ENCODE measurements around the gene SF1. TPM values are rescaled to one million over a fixed set of nuclear protein-coding genes. Genes with fewer than 3 reads are reported as not detected.

SF1 gene
- total RNA-seq, 3 donors from 2014 or later: 549 to 586 (median 553) TPM

DNA sequence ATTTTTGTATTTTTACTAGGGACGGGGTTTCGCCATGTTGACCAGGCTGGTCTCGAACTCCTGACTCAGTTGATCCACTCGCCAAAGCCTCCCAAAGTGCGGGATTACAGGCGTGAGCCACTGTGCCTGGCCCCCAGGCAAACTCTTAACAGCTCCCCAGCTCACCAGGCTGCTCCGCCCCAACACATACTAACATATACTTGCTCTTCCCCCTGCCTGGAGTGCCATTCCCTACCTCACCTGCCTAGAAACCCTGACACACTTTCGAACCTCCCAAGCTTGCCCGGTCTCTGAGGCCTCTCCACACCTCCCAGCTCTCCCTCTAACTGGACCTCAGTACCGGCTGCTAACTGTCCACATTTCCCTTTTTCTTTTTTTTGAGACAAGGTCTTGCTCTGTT is 16.2 kb upstream of the SF1 start:
- no peak for ATAC-seq
- Mint-ChIP-seq H3K4me1 (ENCODE audit: low read depth) (peaks cover 30% of the 10 kb centered on the region), H3K4me3 (no peak overlapping the region), H3K9me3 (no peaks in the 10 kb centered on the region), H3K36me3 (ENCODE audit: insufficient read depth) (peaks cover 7% of the 10 kb centered on the region), H3K27me3 (ENCODE audit: low read depth) (no peaks in the 10 kb centered on the region)
- DNase-seq: no peak

DNA sequence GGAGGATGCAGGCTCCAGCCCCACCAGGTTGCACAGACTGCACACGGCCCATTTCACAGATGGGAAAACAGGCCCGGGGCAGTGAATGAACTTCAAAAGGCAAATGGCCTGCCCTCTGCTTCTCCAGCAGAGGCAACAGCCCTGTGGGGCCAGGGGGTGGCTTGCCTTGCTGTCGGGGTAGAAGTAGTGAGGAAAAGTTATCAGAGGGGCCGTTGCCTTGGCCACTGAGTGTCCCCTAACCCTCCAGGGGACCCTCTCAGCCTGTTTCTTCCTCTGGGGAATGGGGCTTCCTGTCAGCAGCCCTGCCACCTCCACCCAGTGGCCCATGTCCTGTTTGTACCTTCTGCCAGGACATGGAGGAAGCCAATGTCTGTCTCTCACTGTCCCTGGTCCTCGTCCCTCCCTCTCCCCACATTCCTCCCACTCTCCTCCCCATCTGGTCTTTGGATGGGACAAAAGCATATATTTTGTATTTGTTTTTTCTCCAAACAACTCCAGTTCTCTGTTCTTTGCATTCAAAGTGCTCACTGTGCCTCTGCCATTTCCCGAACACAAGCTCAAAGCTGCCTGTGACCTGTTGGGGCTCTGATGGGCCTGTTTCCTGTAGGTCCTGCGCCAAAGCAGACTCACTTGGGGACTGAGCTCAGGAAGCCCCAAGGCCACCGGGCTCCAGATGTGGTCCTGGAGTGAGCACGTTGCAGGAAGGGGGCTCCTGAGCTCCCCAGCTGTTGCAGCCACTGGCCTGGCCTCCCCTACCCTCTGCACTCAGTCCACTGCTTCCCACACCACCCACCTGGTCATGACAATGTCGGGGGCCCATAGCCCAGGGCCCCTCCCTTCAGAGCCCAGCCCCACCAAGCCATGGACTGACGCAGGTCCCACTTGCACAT is 15.2 kb upstream of the SF1 start:
- no peaks in the 10 kb centered on the region for H3K27me3 Mint-ChIP-seq (ENCODE audit: low read depth)

DNA sequence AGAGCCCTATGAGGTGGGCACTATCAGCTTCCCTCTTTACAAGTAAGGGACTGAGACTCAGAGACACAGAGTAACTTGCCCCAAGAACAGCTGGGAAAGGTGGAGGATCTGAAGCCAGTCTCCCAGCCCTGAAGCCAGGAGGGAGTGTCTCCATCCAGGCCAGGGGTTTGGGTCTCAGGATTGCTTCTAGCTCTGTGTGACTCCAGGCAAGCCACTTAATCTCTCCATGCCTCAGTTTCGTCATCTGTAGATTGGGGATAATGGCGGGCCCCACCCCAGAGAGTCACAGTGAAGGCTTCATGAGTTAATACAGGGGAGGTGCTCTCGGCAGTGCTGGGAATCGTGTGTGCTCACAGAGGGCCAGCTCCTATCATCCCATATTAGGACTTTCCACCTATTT is 14.1 kb upstream of the SF1 start:
- Mint-ChIP-seq H3K27me3 (ENCODE audit: low read depth) (no peaks in the 10 kb centered on the region), H3K36me3 (ENCODE audit: insufficient read depth) (peaks cover 4% of the 10 kb centered on the region), H3K9me3 (no peaks in the 10 kb centered on the region), H3K4me1 (ENCODE audit: low read depth) (peaks cover 26% of the 10 kb centered on the region), H3K4me3 (no peak overlapping the region)
- no peak for DNase-seq
- no peak for ATAC-seq

More for the DNA sequence above, 15.2 kb upstream of the SF1 start:
- H3K9me3 Mint-ChIP-seq: no peaks in the 10 kb centered on the region
- ATAC-seq: no peak
- no peak overlapping the region for H3K4me3 Mint-ChIP-seq
- DNase-seq: no peak
- peaks cover 4% of the 10 kb centered on the region for H3K36me3 Mint-ChIP-seq (ENCODE audit: insufficient read depth)
- H3K4me1 Mint-ChIP-seq (ENCODE audit: low read depth): peaks cover 26% of the 10 kb centered on the region

DNA sequence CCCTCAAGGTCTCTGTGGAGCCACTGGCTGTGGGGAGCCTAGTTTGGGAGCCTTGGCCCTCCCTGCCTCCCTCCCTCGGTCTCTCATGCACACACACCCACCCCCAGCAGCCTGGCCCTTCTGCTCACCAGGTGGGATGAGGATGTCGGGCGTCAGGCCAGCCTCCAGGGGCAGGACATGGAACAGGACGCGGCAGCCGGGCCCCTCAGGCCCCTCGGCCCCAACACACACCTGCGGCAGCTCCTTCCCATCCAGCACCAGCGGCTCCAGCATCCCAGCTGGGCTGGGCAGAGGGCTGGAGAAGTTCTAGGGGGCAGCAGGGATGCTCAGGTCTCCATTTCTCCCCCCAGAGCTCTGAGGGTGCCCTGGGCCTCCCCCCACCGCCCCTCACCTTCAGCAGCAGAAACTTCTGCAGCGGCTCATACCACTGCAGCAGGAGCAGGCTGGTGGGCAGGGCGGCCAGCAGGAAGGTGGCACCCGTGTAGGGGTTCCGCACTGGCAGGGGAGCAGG is 13.5 kb upstream of the SF1 start:
- DNase-seq: no peak
- H3K36me3 Mint-ChIP-seq (ENCODE audit: insufficient read depth): peaks cover 4% of the 10 kb centered on the region
- H3K4me3 Mint-ChIP-seq: no peak overlapping the region
- ATAC-seq: no peak
- no peaks in the 10 kb centered on the region for H3K27me3 Mint-ChIP-seq (ENCODE audit: low read depth)
- H3K4me1 Mint-ChIP-seq (ENCODE audit: low read depth): peaks cover 26% of the 10 kb centered on the region
- no peaks in the 10 kb centered on the region for H3K9me3 Mint-ChIP-seq

DNA sequence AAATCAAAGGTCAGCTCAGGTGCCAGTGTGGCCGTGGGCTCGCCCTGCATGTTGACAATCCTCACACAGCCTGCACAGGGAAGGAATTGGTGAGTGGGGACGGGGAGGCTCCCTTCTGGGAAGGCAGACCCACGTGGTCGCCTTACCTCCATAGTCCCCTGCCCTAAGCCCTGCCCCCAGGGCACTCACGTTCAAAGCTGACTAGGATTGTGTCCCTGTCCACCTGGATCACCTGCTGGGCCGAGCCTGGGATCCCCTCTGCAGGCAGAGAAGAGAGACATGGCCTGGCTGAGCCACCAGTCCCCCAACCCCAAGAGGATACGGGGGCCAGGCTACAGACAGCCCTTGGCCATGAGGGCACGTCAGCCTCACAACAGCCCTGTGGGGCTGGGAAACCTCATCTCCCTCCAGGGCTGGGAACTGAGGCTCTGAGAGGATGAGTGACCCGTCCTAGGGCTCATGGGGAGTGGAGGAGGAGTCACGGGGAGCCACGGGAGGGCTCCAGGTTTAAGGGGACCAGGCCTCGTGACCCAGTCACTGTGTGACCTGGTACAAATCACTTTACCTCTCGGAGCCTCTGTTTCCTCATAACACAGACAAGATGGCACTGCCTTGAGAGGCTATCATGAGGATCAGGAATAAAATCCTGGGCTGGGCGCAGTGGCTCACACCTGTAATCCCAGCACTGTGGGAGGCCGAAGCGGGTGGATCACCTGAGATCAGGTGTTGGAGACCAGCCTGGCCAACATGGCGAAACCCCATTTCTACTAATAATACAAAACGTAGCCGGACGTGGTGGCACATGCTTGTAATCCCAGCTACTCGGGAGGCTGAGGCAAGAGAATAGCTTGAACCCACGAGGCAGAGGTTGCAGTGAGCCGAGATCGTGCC is 12.1 kb upstream of the SF1 start:
- no peak overlapping the region for H3K4me3 Mint-ChIP-seq
- H3K27me3 Mint-ChIP-seq (ENCODE audit: low read depth): no peaks in the 10 kb centered on the region
- H3K9me3 Mint-ChIP-seq: no peaks in the 10 kb centered on the region
- peaks cover 4% of the 10 kb centered on the region for H3K36me3 Mint-ChIP-seq (ENCODE audit: insufficient read depth)
- DNase-seq: no peak
- H3K4me1 Mint-ChIP-seq (ENCODE audit: low read depth): peaks cover 23% of the 10 kb centered on the region
- ATAC-seq: no peak

DNA sequence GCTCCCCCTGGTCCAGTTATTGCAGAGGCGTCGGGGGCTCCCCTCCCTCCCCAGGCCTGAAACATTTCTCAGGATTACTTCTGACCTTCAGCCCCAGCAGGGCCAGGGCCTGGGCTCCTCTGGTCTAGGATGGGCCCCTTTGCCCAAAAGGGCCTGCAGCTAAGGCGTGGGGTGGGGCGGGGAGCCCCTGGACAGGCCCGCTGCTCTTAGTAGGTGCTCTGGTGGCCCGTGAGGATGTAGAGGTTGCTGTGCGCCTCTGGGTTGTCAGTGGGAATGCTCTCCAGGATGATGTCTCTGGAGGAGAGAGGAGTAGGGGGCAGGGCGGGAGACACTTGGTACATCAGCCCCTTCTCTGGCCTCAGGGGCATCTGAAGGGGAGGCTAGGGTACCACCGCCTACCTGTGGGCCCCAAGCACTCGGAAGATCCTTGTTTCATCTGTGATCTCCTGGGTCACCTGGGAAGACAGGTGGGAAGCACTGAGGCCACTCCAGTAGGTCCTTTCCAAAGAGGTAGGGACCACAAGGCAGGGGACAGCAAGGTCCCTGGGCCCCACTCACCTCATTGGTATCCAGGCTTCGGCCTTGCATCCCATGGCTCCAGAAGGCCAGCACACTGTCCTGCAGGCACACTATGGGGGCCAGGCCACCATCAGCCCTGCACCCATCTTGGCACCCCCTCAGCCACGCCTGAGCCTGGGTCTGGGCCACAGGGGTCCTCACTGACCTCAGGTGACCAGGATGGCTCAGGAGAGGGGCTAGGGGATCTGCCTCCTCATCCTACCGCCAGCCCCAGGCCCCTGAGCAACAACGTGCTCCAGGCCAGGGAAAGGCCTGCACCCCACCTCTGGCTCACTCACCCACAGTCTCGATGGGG is 11.2 kb upstream of the SF1 start:
- DNase-seq (no peak), ATAC-seq (no peak)
- H3K36me3 Mint-ChIP-seq (ENCODE audit: insufficient read depth): peaks cover 4% of the 10 kb centered on the region
- H3K27me3 Mint-ChIP-seq (ENCODE audit: low read depth): no peaks in the 10 kb centered on the region
- H3K9me3 Mint-ChIP-seq: no peaks in the 10 kb centered on the region
- no peak overlapping the region for H3K4me3 Mint-ChIP-seq
- peaks cover 20% of the 10 kb centered on the region for H3K4me1 Mint-ChIP-seq (ENCODE audit: low read depth)

DNA sequence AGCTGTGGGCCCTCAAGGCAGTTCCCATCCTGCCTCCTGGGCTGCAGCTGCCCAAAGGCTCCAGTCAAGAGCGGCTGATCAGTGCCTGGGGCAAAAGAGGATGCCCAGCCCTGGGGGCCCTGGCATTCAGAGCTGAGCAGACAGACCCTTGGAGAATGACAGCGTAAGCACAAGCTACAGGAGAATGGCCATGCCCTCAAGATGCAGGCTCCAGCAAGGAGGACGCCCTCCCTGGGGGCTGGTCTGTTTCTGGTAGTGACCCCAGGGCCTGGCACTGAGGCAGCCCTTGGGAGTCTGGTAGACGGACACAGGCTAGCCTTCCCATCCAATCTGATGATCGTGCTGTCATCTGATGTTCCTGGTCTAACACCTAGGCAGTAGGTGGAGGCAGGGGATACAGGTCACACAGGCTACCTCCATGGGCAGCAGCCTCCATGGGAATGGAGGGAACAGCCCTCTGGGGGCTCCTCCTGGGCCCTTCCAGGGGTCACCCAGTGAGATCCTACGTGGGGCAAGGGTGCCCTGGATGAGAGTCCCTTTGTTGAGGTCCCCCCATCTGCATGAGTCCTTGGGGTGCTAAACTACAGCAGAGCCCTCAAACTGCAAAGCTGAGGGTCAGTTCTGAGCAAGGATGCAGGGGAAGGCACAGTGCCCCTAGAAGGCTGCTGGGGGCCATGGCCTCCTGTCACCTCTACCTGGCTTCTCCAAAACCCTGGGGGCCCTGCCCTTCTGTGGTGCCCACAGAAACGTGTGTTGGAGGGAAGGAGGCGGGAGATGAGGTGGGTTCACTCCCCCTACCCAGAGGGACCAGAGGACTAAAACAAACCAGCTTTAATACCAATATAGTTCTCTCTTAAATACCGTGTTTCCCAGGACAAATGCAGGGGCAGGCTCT is 10.2 kb upstream of the SF1 start:
- DNase-seq: no peak
- H3K4me3 Mint-ChIP-seq: no peak overlapping the region

DNA sequence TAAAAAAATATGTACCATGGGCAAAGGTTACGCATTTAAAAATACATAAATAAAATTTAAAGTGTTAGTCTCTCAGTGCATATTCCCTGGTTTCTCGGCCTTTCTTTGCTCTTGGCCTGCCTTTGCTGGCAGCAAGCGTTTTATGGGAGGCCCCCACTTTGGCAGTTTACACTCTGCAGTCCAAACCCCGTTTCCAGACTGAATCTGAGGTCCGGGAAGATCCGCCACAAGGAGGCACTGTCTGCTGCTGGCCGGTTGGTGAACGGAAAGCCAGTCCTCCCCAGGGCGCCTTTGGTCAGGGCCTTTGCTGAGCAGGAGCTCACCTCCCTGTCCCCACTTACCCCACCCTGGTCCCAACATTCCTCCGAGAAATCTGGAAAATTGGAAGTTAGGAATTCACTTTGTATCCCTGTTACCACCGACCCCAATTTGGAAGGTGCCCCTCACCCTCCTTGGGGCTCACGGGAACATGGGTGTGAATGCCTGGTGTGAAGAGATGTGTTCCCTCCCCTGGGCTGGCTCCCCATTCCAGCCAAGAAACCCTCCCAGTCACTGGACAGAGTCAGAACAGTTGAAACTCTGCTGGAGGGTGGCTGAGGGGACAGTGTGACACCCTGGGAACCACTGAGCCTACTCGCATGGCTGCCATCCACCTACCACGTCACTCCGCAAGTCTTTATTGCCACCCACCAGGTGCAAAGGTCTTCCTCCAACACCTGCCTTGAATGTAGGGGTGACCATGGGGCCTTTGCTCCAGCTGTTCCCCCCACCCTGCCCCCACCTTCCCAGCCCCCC is 9.4 kb upstream of the SF1 start:
- H3K9me3 Mint-ChIP-seq: no peaks in the 10 kb centered on the region
- H3K36me3 Mint-ChIP-seq (ENCODE audit: insufficient read depth): peaks cover 4% of the 10 kb centered on the region
- no peaks in the 10 kb centered on the region for H3K27me3 Mint-ChIP-seq (ENCODE audit: low read depth)
- ATAC-seq: peak; percentile 79
- peaks cover 4% of the 10 kb centered on the region for H3K4me1 Mint-ChIP-seq (ENCODE audit: low read depth)
- peak; percentile 55 for DNase-seq
- no peak overlapping the region for H3K4me3 Mint-ChIP-seq

More for the DNA sequence above, 10.2 kb upstream of the SF1 start:
- peaks cover 11% of the 10 kb centered on the region for H3K4me1 Mint-ChIP-seq (ENCODE audit: low read depth)
- no peaks in the 10 kb centered on the region for H3K27me3 Mint-ChIP-seq (ENCODE audit: low read depth)
- H3K36me3 Mint-ChIP-seq (ENCODE audit: insufficient read depth): peaks cover 4% of the 10 kb centered on the region
- no peaks in the 10 kb centered on the region for H3K9me3 Mint-ChIP-seq
- ATAC-seq: no peak

DNA sequence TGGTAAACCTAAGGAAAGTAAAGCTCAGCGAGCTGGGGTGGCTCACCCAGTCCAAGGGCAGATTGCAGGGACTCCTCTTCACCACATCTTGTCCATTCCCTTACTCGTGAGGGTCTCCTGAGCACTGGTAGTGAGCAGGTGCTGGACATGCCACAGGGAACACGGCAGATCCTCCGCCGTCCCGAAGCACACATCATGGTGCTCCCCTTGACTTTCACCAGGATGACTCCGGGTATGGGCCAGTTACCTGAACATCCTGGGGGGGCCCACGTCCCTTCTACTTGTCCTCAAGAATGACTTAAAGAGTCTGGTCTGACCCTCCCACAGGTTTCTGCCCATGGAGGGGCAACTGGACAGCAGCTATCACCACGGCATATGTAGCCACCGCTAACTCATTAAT is 8.0 kb upstream of the SF1 start:
- DNase-seq (no peak), ATAC-seq (no peak)
- H3K27me3 Mint-ChIP-seq (ENCODE audit: low read depth): no peaks in the 10 kb centered on the region
- H3K9me3 Mint-ChIP-seq: no peaks in the 10 kb centered on the region
- peaks cover 5% of the 10 kb centered on the region for H3K4me1 Mint-ChIP-seq (ENCODE audit: low read depth)
- H3K4me3 Mint-ChIP-seq: no peak overlapping the region
- H3K36me3 Mint-ChIP-seq (ENCODE audit: insufficient read depth): peaks cover 4% of the 10 kb centered on the region

DNA sequence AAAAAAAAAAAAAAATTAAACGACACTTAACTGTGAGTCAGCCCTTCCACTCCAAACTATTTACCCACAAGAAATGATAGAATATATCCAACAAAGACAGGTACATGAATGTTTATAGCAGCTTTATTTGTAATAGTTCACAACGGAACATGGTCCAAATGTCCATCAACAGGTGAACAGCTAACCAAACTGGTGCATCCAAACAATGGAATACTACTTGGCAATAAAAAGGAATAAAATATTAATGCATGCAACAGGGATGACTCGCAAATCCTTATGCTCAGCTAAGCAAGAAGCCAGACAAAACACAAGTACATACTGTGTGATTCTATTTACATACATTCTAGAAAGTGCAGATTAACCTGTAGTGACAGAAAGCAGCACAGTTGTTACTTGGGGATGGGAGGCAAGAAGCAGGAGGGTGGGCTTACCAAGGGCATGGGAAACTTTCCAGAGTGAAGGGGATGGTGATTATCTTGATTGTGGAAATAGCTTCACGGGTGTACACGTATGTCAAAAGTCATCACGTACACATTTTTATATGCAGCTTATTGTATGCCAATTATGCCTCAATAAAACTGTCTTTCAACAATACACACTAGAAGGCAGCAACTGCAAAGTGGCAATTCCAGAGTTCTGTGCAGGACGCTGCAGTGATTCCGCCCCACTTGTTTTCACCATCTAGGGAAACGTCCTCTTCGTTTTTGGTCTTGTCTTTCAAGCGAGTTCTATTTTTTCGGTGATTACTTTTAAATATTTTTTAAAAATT is 6.7 kb upstream of the SF1 start:
- Mint-ChIP-seq H3K4me1 (ENCODE audit: low read depth) (peaks cover 15% of the 10 kb centered on the region), H3K27me3 (ENCODE audit: low read depth) (no peaks in the 10 kb centered on the region)
- ATAC-seq: no peak

DNA sequence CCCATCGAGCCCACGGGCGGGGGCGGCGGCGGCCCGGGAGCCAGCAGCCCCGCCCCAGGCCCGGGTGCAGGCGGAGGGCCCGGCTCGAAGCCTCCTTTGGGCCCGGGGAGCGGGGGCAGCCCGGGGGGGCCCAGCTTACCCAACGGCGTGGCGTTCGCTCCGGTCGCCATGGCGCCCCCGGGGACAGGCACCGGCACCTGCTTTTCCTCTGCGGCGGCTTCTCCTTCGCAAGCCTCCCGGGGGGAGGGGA is 194 bp downstream of the SF1 start:
- DNase-seq (no peak), ATAC-seq (peak in 1 of 2 donors; percentile 9)
- H3K4me3 Mint-ChIP-seq: peak overlapping the region; percentile 91
- no peaks in the 10 kb centered on the region for H3K27me3 Mint-ChIP-seq (ENCODE audit: low read depth)
- H3K4me1 Mint-ChIP-seq (ENCODE audit: low read depth): peaks cover 61% of the 10 kb centered on the region
- peaks cover 42% of the 10 kb centered on the region for H3K36me3 Mint-ChIP-seq (ENCODE audit: insufficient read depth)
- no peaks in the 10 kb centered on the region for H3K9me3 Mint-ChIP-seq

More for the DNA sequence above, 6.7 kb upstream of the SF1 start:
- Mint-ChIP-seq H3K4me3 (no peak overlapping the region), H3K36me3 (ENCODE audit: insufficient read depth) (peaks cover under 1% of the 10 kb centered on the region), H3K9me3 (no peaks in the 10 kb centered on the region)
- no peak for DNase-seq
